Measurements from ENCODE around the gene OR10A2. TPM values are rescaled to one million over a fixed set of nuclear protein-coding genes. Genes with fewer than 3 reads are reported as not detected.
"Not testable (repeated sequence)": the region's sequence is repeated elsewhere in the genome, so short reads cannot be mapped to it uniquely, and the experiment has no call there.

The OR10A2 gene
- total RNA-seq, 4 donors from 2014 or later: not detected

GRCh38 chr11:6892400-6892799 is 29.5 kb downstream of the OR10A2 start, which contains the start of gene OR2D2:
Gene OR2D2, minus strand, starts transcription at chr11:6892500. Its CDS starts 0 bp downstream, at chr11:6892500.
- Histone ChIP-seq H3K36me3 (no peaks in the 10 kb centered on the region), H3K27ac (no peak within 1 kb of the TSS), H3K4me1 (no peaks in the 10 kb centered on the region), H3K27me3 (no peaks in the 10 kb centered on the region), H3K9me3 (no peaks in the 10 kb centered on the region), H3K4me3 (replicated peaks in 1 of 3) (no peak within 1 kb of the TSS)
- WGBS, 2 donors: 90 to 93% methylated on average over 2 of the region's 2 CpGs
- intact Hi-C loops (cut with DNase I): no loop called here
- DNase-seq: no peak
- TF ChIP-seq, protein P1, sequence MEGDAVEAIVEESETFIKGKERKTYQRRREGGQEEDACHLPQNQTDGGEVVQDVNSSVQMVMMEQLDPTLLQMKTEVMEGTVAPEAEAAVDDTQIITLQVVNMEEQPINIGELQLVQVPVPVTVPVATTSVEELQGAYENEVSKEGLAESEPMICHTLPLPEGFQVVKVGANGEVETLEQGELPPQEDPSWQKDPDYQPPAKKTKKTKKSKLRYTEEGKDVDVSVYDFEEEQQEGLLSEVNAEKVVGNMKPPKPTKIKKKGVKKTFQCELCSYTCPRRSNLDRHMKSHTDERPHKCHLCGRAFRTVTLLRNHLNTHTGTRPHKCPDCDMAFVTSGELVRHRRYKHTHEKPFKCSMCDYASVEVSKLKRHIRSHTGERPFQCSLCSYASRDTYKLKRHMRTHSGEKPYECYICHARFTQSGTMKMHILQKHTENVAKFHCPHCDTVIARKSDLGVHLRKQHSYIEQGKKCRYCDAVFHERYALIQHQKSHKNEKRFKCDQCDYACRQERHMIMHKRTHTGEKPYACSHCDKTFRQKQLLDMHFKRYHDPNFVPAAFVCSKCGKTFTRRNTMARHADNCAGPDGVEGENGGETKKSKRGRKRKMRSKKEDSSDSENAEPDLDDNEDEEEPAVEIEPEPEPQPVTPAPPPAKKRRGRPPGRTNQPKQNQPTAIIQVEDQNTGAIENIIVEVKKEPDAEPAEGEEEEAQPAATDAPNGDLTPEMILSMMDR (IDR thresholded peaks at IDR 0.05): no peak
- TF ChIP-seq POLR2A (IDR thresholded peaks at IDR 0.05): no peak

DNA sequence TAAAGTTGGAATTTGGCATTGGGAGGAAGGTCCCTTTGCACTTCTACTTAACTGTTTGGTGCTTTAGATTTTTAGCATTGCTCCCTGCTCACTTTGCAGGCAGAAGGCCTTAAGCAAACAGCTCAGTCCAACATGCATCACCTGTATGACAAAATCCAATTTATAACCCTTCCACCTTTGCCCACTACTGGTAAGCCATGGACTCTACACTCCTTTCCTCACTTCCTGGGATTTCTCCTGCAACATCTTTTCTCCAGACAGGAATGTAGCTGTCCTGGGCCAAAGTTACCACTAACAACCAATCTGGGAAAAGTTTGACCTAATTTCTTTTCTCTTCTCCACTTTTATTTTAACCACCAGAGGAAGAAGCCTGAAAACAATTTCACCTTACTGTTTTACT is 31.2 kb downstream of the OR10A2 start:
- Histone ChIP-seq H3K36me3 (no peaks in the 10 kb centered on the region), H3K4me1 (no peaks in the 10 kb centered on the region), H3K9me3 (no peaks in the 10 kb centered on the region), H3K4me3 (replicated peaks in 1 of 3) (no peak overlapping the region), H3K27ac (no peak overlapping the region), H3K27me3 (no peaks in the 10 kb centered on the region)
- TF ChIP-seq POLR2A (IDR thresholded peaks at IDR 0.05): no peak
- TF ChIP-seq, protein P1 (IDR thresholded peaks at IDR 0.05): no peak
- intact Hi-C loops (cut with DNase I): no loop called here
- no peak for DNase-seq

- Histone ChIP-seq H3K4me1 (no peaks in the 10 kb centered on the region), H3K36me3 (no peaks in the 10 kb centered on the region), H3K9me3 (no peaks in the 10 kb centered on the region), H3K4me3 (replicated peaks in 1 of 3) (no peak overlapping the region), H3K27ac (no peak overlapping the region), H3K27me3 (no peaks in the 10 kb centered on the region)
- TF ChIP-seq, protein P1 (IDR thresholded peaks at IDR 0.05): no peak
- no peak for TF ChIP-seq POLR2A (IDR thresholded peaks at IDR 0.05)
- intact Hi-C loops (cut with DNase I): no loop called here
- DNase-seq: no peak
Measured at GRCh38 chr11:6895010-6895409, 32.2 kb downstream of the OR10A2 start.

DNA sequence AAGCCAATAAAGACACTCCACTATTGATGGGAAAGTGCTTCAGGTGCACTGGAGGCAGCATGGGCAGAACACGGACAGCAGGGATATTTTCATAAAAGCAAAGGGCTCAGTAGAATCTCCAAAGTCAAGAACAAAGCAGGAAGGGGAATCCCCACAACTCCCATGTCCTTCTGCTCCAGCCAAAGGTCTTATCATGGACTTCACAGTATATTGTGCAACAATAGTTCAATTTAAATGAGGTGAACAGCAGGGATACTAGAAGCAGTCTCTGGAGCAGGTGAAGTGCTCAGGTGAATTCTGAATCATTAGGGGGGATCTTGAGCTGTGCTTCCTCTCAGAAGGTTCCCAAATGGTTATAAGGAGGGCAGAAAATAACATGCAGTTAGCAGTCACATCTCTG is 36.1 kb downstream of the OR10A2 start:
- intact Hi-C loops (cut with DNase I): no loop called here
- Histone ChIP-seq H3K27ac (no peak overlapping the region), H3K27me3 (no peaks in the 10 kb centered on the region), H3K9me3 (no peaks in the 10 kb centered on the region), H3K4me3 (replicated peaks in 1 of 3) (no peak overlapping the region), H3K4me1 (no peaks in the 10 kb centered on the region), H3K36me3 (no peaks in the 10 kb centered on the region)
- no peak for TF ChIP-seq POLR2A (IDR thresholded peaks at IDR 0.05)
- TF ChIP-seq, protein P1 (IDR thresholded peaks at IDR 0.05): no peak
- WGBS, 2 donors: 59 to 77% methylated on average over 1 of the region's 1 CpG
- DNase-seq: no peak

GRCh38 chr11:6900327-6900999 is 37.6 kb downstream of the OR10A2 start:
- Histone ChIP-seq H3K27me3 (no peaks in the 10 kb centered on the region), H3K9me3 (no peaks in the 10 kb centered on the region), H3K27ac (no peak overlapping the region), H3K4me3 (replicated peaks in 1 of 3) (no peak overlapping the region), H3K4me1 (no peaks in the 10 kb centered on the region), H3K36me3 (no peaks in the 10 kb centered on the region)
- intact Hi-C loops (cut with DNase I): no loop called here
- 68 to 73% methylated on average over 2 of the region's 2 CpGs for WGBS, 2 donors
- DNase-seq: no peak
- TF ChIP-seq, protein P1 (IDR thresholded peaks at IDR 0.05): no peak
- TF ChIP-seq POLR2A (IDR thresholded peaks at IDR 0.05): no peak

DNA sequence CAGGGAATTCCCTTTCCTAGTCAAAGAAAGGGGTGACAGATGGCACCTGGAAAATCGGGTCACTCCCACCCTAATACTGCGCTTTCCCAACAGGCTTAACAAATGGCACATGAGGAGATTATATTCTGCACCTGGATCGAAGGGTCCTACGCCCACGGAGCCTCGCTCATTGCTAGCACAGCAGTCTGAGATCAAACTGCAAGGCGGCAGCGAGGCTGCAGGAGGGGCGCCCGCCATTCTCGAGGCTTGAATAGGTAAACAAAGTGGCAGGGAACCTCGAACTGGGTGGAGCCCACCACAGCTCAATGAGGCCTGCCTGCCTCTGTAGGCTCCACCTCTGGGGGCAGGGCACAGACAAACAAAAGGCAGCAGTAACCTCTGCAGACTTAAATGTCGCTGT is 41.9 kb downstream of the OR10A2 start:
- H3K36me3 ChIP-seq; intact Hi-C loops (cut with DNase I); H3K4me3 ChIP-seq (replicated peaks in 1 of 3); H3K27ac ChIP-seq; H3K9me3 ChIP-seq; DNase-seq; H3K27me3 ChIP-seq; H3K4me1 ChIP-seq: not testable (repeated sequence)
- WGBS, 2 donors: 80 to 82% methylated on average over 13 of the region's 13 CpGs

Data from thyroid gland (tissue), 4 donors.